GM21786 (cell line): ENCODE results near the gene DYNC2I2.
"Not testable (repeated sequence)": the region's sequence is repeated elsewhere in the genome, so short reads cannot be mapped to it uniquely, and the experiment has no call there.

Experiments used
- ATAC-seq: cut with Tn5 transposase; IDR thresholded peaks from one replicate; pipeline ENCODE4 v1.9.1; 2021; ENCODE audit not compliant: unreplicated experiment

DYNC2I2 gene

GRCh38 chr9:128619779-128620178, 36.9 kb downstream of the DYNC2I2 start:
- ATAC-seq: no peak

- ATAC-seq: no peak
Measured at GRCh38 chr9:128619127-128619526, 37.5 kb downstream of the DYNC2I2 start.

- no peak for ATAC-seq
Measured at GRCh38 chr9:128617943-128618342, 38.7 kb downstream of the DYNC2I2 start.

- no peak for ATAC-seq
Measured at GRCh38 chr9:128615571-128615970, 41.1 kb downstream of the DYNC2I2 start.

- no peak for ATAC-seq
Measured at GRCh38 chr9:128614728-128615127, 41.9 kb downstream of the DYNC2I2 start.

DNA sequence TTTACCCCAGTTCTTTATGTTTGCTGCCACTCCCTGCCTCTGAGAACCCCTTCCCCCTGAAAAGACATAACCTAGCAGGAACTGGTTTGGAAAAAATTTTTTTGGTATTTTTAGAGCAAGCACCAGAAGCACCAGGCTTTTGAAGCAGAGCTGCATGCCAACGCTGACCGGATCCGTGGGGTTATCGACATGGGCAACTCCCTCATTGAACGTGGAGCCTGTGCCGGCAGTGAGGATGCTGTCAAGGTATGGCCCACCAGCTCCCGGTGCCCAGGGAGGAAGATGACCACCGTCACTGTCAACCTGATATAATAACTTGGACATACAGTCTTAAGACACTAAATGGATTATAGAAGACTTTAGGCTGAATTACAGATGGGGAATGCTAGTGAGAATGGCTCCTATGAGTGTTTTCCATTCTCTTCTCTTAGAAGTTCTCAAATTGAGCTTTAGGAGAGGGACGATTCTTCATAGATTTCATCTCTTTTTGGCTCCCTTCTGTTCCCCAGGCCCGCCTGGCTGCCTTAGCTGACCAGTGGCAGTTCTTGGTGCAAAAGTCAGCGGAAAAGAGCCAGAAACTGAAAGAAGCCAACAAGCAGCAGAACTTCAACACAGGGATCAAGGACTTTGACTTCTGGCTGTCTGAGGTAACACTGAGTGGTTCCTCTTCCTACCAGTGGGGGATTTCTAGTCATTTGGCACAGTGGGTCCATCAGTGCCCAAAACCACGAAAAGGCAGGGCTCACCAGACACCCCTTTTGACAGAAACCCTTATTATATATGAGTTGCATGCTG, 44.9 kb downstream of the DYNC2I2 start:
- no peak for ATAC-seq

- no peak for ATAC-seq
Measured at GRCh38 chr9:128610897-128611296, 45.8 kb downstream of the DYNC2I2 start.

DNA sequence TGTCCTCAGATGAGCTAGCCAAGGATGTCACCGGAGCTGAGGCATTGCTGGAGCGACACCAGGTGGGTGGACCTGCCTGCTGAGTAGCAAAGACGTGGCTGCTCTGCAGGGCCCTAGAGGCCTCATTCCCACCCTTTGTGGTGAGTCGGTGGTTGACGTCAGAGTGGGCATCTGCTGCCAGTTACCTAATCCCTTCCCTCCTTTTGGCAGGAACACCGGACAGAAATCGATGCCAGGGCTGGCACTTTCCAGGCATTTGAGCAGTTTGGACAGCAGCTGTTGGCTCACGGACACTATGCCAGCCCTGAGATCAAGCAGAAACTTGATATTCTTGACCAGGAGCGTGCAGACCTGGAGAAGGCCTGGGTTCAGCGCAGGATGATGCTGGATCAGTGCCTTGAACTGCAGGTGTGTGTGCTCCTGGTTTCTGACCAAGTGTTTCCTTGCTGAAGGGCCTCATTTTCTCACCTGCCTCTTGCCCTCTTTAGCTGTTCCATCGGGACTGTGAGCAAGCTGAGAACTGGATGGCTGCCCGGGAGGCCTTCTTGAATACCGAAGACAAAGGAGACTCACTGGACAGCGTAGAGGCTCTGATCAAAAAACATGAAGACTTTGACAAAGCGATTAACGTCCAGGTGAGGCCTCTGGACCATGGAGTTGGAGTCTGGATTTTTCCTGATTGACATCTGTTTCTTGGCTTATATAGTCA, 48.9 kb downstream of the DYNC2I2 start:
- no peak for ATAC-seq

- ATAC-seq: no peak
Measured at GRCh38 chr9:128603697-128604096, 53.0 kb downstream of the DYNC2I2 start.

DNA sequence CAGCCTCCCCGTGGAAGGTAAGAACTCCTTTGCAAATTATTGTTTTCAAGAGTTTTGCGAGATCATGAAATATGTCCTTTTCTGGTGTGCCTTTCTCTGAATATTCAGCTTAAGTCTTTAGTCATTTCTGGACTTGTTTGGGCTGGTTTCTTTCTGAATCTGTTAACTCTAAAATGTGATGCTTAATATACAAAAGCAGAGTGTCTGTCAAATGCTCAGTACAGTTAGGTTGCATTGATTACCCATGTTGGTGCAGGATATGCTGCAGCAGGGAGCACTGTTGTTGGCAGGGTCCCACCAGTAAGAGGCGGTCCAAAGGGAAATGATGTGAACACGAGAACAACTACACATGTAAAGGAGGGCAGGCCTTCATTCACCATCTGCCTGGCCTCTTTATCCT, 56.5 kb downstream of the DYNC2I2 start:
- ATAC-seq: no peak

DNA sequence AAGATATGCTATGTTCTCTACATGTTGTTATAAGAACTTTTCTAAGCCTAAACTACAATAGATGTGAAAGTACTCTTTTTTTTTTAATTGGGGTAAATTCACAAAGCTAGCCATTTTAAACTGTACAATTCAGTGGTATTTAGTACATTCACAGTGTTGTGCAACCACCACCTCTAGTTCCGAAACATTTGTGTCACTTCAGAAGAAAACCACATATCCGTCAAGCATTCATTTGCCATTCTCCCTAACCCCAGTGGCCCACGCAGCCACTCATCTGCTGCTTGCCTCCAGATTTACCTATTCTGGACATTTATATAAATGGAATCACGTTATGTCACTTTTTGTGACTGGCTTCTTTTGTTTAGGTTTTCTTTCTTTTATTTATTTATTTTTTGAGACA, 61.2 kb downstream of the DYNC2I2 start:
- no peak for ATAC-seq

GRCh38 chr9:128593856-128594255, 62.8 kb downstream of the DYNC2I2 start:
- no peak for ATAC-seq

DNA sequence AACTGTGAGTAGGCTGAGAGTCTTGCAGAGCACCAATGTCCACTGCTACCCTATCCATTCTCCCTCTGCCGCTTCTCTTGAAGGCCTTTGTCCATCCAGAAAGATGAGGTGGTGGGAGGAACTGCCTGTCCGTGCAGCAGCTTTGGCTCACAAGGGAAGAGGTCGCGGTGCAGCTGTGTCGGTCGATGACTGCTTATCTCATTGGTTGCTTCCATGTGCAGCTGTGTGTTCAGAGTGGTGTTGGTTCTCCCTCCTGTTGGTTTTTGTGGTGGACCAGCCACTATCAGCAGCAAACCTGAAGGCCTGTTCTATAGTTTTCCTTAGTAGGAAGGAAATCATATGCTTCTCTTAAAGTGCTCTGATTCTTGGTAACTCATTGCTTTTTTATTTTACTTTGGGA, 63.6 kb downstream of the DYNC2I2 start:
- ATAC-seq: no peak

DNA sequence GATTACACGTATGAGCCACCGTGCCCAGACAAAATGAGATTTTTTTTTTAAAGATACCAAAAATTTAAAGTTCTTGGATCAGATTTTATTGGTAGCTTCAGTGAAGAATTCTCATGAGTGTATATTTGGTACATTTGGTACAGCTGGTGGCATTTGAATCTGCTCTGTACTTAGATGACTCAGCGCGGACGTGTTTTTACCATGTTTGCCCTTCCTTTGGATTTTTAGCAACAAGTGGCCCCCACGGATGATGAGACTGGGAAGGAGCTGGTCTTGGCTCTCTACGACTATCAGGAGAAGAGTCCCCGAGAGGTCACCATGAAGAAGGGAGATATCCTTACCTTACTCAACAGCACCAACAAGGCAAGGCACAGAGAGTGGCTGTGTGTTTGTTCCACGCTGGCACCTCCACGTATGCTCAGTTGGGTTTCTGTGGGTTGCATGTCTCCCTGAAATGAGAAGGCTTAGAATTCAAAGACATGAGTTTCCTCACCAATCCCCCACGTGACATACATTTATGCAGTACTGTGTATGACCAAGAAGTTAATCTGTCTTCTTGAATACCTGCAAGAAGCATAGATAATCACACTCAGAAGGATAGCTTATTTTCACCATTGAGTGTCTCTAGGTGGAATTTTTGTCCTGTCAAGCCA, 67.9 kb downstream of the DYNC2I2 start:
- ATAC-seq: no peak

GRCh38 chr9:128587453-128587852, 69.2 kb downstream of the DYNC2I2 start:
- ATAC-seq: no peak

DNA sequence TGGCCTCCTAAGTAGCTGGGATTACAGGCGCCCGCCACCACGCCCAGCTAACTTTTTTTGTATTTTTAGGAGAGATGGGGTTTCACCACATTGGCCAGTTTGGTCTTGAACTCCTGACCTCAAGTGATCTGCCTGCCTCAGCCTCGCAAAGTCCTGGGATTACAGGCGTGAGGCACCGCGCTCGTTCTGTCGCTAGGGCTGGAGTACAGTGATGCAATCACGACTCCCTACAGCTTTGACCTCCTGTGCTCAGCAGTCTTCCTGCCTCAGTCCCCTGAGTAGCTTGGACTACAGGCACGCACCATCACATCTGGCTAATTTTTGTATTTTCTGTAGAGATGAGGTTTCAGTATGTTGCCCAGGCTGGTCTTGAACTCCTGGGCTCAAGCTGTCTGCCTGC, 69.7 kb downstream of the DYNC2I2 start:
- ATAC-seq: not testable (repeated sequence)

- not testable (repeated sequence) for ATAC-seq
Measured at GRCh38 chr9:128585155-128585554, 71.5 kb downstream of the DYNC2I2 start.
